Measurements from ENCODE around the gene PCIF1.

Gene PCIF1

DNA sequence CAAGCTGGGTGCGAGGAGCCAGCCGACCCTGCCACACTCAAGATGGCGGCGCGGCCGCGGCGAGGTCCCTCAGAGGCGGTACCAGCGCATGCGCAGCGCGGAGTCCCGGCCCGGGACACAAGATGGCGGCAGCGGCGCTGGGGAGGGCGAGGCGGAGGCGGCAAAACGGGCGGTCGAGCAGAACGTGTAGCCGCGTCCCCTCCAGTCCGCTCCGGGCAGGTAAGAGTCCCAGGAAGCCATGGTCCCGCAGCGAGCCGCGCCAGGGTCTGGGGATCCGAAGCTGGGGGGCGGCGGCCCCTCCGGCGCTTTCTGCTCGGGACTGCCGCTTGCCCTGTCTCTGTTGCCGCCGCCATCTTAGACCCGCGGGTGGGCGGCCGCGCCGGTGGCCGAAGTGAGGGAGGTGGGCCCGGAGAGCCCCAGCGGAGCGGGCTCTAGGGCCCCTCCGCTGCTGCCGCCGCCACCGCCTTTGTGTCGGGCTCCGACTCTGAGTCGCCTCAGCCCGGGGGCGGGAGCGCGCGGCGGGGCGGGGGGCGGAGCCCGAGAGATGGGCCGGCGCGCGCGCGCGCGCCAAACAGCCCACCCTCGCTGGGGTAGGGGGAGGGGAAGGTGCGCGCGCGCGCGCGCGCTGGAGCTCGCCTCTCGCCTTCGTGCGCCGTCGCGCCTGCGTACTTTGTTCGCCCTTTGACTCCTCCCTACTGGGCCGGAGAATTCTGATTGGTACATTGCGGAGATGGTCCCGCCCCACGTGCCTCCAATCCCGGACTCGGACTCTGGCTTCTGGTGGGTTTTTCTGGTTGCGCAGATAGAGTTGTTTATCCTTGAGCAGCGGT is at the start of gene PCIF1:
PCIF1 (plus strand) TSS at position 98 of the 830 bp plus-strand sequence. CDS start 4,317 bp downstream, outside the sequence.
- in situ Hi-C loops (cut with HindIII; ENCODE audit: low pct_ligation_motif_present, low sequenced_read_pairs) = no loop called here
- Histone ChIP-seq H3K27me3 (replicated peaks) (no peaks in the 10 kb centered on the region), H3K36me3 (replicated peaks) (peaks cover 12% of the 10 kb centered on the region), H3K27ac (peak within 1 kb of the TSS; percentile 97), H3K4me3 (ENCODE audit: low read depth, low read length) (peak within 1 kb of the TSS; percentile 97)
- peak; percentile 98 for DNase-seq
- TF ChIP-seq, protein P1, sequence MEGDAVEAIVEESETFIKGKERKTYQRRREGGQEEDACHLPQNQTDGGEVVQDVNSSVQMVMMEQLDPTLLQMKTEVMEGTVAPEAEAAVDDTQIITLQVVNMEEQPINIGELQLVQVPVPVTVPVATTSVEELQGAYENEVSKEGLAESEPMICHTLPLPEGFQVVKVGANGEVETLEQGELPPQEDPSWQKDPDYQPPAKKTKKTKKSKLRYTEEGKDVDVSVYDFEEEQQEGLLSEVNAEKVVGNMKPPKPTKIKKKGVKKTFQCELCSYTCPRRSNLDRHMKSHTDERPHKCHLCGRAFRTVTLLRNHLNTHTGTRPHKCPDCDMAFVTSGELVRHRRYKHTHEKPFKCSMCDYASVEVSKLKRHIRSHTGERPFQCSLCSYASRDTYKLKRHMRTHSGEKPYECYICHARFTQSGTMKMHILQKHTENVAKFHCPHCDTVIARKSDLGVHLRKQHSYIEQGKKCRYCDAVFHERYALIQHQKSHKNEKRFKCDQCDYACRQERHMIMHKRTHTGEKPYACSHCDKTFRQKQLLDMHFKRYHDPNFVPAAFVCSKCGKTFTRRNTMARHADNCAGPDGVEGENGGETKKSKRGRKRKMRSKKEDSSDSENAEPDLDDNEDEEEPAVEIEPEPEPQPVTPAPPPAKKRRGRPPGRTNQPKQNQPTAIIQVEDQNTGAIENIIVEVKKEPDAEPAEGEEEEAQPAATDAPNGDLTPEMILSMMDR (IDR thresholded peaks at IDR 0.05; ENCODE audit: low read depth, low read length, missing control alignments) = no peak

DNA sequence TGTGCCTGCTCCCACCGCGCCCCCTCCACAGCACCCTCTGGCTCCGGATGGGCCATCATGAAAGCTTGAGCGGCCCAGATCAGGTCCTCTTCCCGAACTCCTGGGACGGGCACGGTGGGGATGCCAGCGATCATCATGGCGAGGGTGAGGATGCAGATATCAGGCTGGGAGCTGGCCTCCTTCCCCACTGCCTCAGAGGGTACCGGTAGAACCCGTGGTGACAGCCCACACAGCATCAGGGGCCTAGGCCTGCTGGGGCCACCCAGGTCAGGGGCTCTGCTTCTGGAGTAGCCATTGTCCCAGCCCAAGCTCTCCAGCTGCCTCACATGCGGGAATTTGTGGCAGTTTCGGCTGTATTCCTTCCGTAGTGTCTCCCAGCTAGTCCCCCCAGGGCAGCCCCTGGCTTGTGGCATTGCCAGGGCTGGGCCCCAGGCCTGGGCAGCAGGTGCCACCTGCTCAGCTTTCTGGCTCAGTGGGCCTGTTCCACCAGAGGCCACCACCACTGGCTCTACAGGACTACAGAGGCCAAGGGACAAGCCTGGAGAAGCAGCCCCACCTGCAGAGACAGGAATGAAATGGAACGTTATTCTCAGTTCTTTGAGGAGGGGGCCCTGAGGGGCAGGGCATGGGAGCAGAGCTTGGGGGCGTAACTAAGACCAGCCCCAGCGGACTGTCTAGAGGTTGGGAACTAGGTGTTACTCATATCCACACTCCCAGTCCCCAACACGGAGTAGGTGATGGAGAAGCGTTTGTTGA is 47.7 kb upstream of the PCIF1 start:
- no peaks in the 10 kb centered on the region for H3K27me3 ChIP-seq (replicated peaks)
- TF ChIP-seq, protein P1 (IDR thresholded peaks at IDR 0.05; ENCODE audit: low read depth, low read length, missing control alignments) = no peak
- no peak for DNase-seq
- no peak overlapping the region for H3K4me3 ChIP-seq (ENCODE audit: low read depth, low read length)
- peaks cover 12% of the 10 kb centered on the region for H3K36me3 ChIP-seq (replicated peaks)
- no peak overlapping the region for H3K27ac ChIP-seq
- in situ Hi-C loops (cut with HindIII; ENCODE audit: low pct_ligation_motif_present, low sequenced_read_pairs) = no loop called here

DNA sequence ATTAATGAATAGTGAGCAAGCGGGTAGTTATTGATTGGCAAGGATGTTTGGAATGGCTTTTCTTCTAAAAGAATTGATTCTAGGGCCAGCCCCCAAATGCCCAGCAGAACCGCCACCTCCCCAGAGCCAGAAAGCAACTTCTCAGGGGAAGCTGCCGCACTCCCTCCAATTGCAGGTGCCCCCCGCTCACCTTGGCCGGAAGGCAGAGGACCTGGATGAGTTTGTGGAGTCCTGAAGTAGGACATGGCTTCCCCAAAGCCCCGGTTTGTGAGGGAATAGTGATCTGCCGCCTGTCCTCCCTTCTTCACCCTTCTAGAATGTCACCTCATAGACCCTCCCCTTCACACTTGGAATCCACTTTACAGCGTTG is 47.2 kb upstream of the PCIF1 start, which contains the start of gene SPATA25:
SPATA25 (minus strand) TSS at position 277 of the 370 bp plus-strand sequence; CDS start at position 245, 32 bp downstream.
- in situ Hi-C loops (cut with HindIII; ENCODE audit: low pct_ligation_motif_present, low sequenced_read_pairs) = no loop called here
- TF ChIP-seq, protein P1 (IDR thresholded peaks at IDR 0.05; ENCODE audit: low read depth, low read length, missing control alignments) = no peak
- no peak within 1 kb of the TSS for H3K4me3 ChIP-seq (ENCODE audit: low read depth, low read length)
- peaks cover 12% of the 10 kb centered on the region for H3K36me3 ChIP-seq (replicated peaks)
- no peaks in the 10 kb centered on the region for H3K27me3 ChIP-seq (replicated peaks)
- DNase-seq = no peak
- no peak within 1 kb of the TSS for H3K27ac ChIP-seq

DNA sequence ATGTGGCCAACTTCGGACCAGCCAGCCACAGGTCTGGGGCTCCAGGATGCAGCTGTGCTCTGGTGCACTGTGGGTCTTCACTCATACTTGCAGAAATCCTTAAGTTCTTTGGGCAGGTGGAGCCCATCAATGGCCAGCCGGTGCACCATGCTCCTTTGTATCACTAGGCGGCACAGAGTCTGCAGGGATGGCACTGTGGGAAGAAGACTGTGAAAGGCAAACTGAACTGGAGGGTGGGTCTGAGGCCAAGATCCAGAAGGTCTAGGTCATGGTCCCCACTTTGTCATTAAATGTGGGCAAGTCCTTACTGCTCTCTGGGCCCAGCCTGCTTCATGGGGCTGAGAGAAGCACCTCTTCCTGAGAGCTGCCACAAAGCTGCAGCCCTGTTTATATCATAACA is 45.8 kb upstream of the PCIF1 start:
- in situ Hi-C loops (cut with HindIII; ENCODE audit: low pct_ligation_motif_present, low sequenced_read_pairs) = no loop called here
- TF ChIP-seq, protein P1 (IDR thresholded peaks at IDR 0.05; ENCODE audit: low read depth, low read length, missing control alignments) = no peak
- no peak for DNase-seq
- Histone ChIP-seq H3K36me3 (replicated peaks) (peaks cover 6% of the 10 kb centered on the region), H3K27ac (no peak overlapping the region), H3K27me3 (replicated peaks) (no peaks in the 10 kb centered on the region), H3K4me3 (ENCODE audit: low read depth, low read length) (no peak overlapping the region)

DNA sequence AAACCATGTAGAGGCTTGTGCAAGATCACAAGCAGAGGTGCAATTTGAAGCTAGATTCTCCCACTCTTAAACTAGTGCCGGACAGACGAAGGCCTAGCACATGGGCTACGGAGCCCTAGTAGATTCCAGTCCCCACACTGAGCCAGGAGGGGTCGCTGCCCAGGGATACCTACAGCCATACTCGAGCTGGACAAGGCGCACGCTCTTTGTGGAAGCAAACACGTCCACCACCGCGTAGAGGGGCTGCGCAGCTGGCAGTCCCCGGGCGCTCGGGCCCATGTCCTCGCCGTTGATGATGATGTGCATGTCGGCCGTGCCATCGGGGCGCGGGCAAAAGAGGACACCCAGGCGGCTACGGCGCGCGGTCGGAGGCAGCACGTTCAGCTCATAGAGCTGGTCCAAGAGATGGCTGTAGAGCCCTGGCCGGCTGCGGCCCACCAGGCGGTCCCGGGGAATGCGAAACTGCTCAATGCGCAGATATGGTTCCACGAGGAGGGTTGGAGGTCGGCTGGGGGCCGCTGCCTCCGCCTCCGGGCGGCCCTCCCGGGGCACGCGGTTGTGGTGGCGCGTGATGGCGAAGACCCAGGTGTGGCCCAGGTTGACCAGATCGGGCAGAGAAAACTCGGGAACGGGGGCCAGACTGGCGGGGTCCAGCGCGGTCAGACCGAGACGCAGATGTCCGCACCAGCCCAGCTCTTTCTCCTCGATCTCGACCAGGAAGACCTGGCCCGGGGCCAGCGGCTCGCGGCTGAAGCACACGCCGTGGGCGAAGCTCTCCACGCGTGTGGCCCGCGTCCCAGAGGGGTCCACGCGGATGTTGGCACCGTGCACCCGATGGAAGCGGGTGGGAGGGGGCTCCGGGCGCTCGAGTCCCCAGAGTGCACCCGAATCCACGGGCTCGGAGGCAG is 44.2 kb upstream of the PCIF1 start:
- DNase-seq = peak; percentile 83
- TF ChIP-seq, protein P1 (IDR thresholded peaks at IDR 0.05; ENCODE audit: low read depth, low read length, missing control alignments) = peak; percentile 92
- in situ Hi-C loops (cut with HindIII; ENCODE audit: low pct_ligation_motif_present, low sequenced_read_pairs) = no loop called here
- Histone ChIP-seq H3K27me3 (replicated peaks) (no peaks in the 10 kb centered on the region), H3K27ac (peak overlapping the region; percentile 45), H3K36me3 (replicated peaks) (peaks cover 10% of the 10 kb centered on the region), H3K4me3 (ENCODE audit: low read depth, low read length) (peak overlapping the region; percentile 78)
